ENCODE data around the gene CAMK4.

- TF ChIP-seq CTCF (optimal IDR thresholded peaks at IDR 0.05 in 1 of 3, IDR thresholded peaks at IDR 0.05 in 1 of 3, conservative IDR thresholded peaks at IDR 0.05 in 1 of 3; ENCODE audit: extremely low read depth in 1 of 3, insufficient read depth in 2 of 3, low read length in 3 of 3) (no peak), EZH2 (IDR thresholded peaks at IDR 0.05; ENCODE audit: low read length) (no peak)
Measured at GRCh38 chr5:111367115-111367514, 142.9 kb downstream of the CAMK4 start.

All from keratinocyte (primary cell).